Stimulated activated CD8-positive, alpha-beta memory T cell treated with anti-CD3 and anti-CD28 coated beads, Interleukin-7, amount 100 ng/mL, for 1 hour (primary cell): ENCODE measurements around the gene QPCT.
"Not testable (repeated sequence)": the region's sequence is repeated elsewhere in the genome, so short reads cannot be mapped to it uniquely, and the experiment has no call there.

Source experiments
- DNase-seq, 2 donors: peaks; one replicate each; pipeline ENCODE4 v3.0.0-alpha.2; 2020; ENCODE audit warnings: low read depth in 2 of 2

QPCT gene

GRCh38 chr2:37389989-37390765, 45.7 kb downstream of the QPCT start:
- peak; percentile 11 to 14 for DNase-seq

- DNase-seq: no peak
Observed at GRCh38 chr2:37390777-37391176, 46.3 kb downstream of the QPCT start.

- DNase-seq: no peak
Observed at GRCh38 chr2:37391711-37392110, 47.3 kb downstream of the QPCT start.

GRCh38 chr2:37392428-37392827, 48.0 kb downstream of the QPCT start:
- DNase-seq: no peak

GRCh38 chr2:37394263-37394662, 49.8 kb downstream of the QPCT start:
- no peak for DNase-seq

- DNase-seq: no peak
Observed at GRCh38 chr2:37394796-37395555, 50.5 kb downstream of the QPCT start.

- DNase-seq: no peak
Observed at GRCh38 chr2:37396890-37397565, 52.6 kb downstream of the QPCT start.

GRCh38 chr2:37398990-37399389, 54.6 kb downstream of the QPCT start:
- no peak for DNase-seq

- no peak for DNase-seq
Observed at GRCh38 chr2:37400041-37400440, 55.6 kb downstream of the QPCT start.

- DNase-seq: no peak
Observed at GRCh38 chr2:37402636-37403035, 58.2 kb downstream of the QPCT start.

GRCh38 chr2:37405781-37406180, 61.4 kb downstream of the QPCT start:
- DNase-seq: no peak

GRCh38 chr2:37412231-37412630, 67.8 kb downstream of the QPCT start:
- DNase-seq: no peak

GRCh38 chr2:37413911-37414469, 69.6 kb downstream of the QPCT start:
- DNase-seq: not testable (repeated sequence)

- DNase-seq: no peak
Observed at GRCh38 chr2:37414470-37414949, 70.1 kb downstream of the QPCT start.

- DNase-seq: no peak
Observed at GRCh38 chr2:37415128-37415820, 70.8 kb downstream of the QPCT start.

GRCh38 chr2:37417321-37417720, 72.9 kb downstream of the QPCT start:
- DNase-seq: no peak

- DNase-seq: no peak
Observed at GRCh38 chr2:37418956-37419355, 74.5 kb downstream of the QPCT start.

- no peak for DNase-seq
Observed at GRCh38 chr2:37421686-37422085, 77.3 kb downstream of the QPCT start.

- DNase-seq: no peak
Observed at GRCh38 chr2:37422816-37423215, 78.4 kb downstream of the QPCT start.
